Pons (tissue), 1 donor: Measurements from ENCODE around the gene TMEM255B.

Source experiments
- DNase-seq: peaks from one replicate; pipeline ENCODE4 v3.0.0-alpha.2; 2016; ENCODE audit warnings: low spot score

TMEM255B gene

DNA sequence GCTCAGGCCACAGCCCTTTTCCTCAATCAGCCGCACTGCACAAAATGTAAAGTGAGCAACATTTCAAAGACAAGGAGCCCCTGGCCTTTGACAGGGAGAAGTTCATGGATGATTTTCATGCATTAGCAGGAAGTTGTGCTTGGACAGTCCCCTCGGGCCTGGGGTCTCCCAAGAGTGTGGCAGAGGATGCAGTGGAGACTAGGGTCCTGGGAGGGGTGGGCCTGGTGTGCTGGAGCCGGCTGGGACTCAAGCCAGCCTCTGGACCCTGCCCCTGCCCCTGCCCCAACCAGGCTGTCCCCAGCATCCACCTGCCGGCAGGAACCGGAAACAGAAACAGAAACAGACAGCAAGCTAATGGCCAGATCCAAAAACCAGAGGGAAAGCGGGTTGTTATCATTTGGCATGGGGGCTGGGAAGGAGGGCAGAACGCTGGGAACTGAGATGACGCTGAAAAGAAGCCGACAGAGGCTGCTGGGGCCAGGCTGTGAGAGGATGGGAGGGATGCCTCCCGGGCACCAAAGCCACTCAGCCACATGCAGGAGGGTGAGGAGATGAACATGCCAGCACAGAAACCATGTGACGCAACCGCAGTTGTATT is 102.5 kb downstream of the TMEM255B start:
- no peak for DNase-seq

DNA sequence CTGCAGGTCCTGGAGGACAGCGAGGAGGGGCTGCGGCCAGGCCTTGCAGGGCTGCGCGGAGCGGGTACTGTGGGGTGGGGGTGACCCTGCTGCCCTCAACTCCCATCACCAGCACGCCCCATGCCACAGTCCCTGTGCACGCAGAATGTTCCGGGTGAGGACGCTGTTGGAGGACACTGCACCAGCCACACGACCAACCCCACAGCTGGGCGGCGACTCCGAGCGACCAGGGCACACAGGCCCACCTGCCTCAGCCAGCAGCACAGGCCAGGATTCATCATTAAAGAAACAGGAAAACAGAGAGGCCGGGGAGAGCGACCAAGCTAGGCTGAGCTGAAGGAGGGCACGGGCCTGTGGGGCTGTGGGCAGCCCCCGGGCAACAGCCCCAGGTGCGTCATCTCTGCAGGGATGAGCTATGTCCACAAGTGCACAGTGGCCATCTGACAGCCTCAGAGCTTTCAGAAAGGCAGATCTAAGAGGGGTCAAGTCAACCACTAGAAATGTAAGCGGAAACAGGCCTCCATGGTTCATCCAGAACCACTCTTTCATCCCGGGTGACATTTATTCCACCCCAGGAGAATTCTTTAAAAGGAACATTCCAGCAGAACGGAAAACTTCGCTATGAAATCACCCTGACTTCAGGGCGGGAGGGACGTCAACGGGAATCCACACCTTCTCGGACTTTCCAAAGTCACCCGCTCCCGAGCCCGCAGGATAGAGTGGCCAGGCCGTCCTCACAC is 103.3 kb downstream of the TMEM255B start:
- DNase-seq: no peak

DNA sequence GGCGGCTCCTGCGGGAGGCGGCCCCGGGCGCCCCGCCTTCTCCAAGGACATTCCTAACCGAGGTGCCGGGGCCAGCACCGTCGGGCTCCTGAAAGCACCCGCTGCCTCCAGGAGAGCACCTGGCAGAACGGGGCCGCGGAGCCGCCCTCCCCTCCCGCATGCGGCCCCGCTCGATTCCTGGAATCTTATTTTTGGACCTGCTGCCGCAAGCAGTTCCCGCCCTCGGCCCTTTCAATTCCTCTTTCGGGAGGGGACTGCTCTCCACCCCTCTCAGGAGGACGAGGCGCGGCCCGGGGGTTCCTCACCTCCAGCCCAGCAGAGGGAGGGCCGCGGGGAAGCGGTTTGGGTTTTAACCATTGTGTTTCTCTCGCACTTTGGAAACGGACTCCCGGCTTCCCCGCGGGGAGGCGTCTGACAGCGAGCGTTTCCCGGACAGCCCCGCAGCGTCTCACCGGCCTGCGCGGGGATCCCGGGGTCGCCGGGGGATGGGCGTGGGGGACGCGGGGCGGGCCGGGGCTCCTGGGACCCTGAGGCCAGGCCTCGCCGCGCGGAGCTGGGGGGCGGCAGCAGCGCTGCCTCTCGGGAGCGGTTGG is 104.0 kb downstream of the TMEM255B start:
- DNase-seq: peak; percentile 36

DNA sequence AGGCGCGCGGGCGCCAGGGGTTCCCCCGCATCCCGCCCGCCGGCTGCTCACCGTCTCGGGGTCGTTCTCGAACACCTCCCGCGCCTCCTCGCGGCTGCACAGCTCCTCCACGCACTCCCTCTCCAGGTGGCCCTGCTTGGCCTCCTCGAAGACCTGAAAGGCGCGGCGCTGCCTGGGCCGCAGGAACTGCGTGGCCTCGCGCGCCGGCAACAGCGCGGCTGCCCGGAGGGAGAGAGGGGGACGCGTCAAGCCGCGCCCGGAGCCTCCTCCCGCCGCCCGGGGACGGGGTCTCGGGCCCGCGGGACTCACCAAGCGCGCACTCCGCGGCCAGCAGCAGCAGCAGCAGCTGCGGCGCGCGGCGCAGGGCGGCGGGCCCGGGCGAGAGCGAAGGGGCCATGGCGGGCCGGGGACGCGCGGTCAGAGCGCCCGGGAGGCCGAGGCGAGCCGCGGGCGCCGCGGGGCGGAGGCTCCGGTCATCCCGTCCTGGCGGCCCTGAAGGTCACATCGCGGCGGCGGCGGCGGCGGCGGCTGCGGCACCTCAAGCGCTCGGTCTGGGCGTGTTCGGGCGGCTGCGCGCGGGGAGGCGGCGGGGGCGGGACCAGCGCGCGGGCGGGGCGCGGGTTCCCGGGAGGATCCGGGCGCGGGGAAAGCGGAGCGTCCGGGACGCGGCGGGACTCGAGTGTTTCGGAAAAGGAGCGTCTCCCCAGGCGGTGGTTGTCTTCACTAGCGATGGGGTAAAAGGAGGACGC is 104.7 kb downstream of the TMEM255B start, which contains the start of gene GAS6:
GAS6 (minus strand) TSS at position 553 of the 749 bp plus-strand sequence; CDS start at position 397, 156 bp downstream.
- DNase-seq: no peak

DNA sequence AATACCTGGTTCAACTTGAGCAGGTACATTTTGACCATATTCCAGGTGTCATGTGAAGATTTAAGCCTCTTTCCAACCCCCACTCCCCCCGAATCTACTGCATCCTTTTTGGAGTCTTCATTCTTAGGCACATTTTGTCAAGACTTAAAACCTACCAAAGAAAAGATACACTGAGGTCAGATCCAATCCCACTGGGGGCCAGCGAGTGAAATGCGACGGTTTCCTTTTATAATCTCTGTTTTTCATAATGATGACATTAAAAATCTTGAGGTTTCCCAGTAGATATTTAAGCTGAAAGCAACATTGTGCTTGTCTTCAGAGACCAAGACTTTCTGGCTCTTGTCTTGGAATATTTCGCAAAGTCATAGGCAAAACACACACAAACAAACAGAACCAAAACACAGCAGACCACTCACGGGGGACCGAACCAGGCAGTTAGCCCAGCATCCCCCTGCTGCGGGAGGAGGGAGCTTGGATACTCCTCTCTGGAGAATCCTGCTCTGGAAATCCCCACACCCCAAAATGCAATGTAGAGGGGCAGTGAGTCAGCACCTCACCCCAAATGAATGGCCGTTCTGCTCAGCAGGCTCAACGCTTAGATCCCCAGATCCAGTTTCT is 105.4 kb downstream of the TMEM255B start:
- no peak for DNase-seq

DNA sequence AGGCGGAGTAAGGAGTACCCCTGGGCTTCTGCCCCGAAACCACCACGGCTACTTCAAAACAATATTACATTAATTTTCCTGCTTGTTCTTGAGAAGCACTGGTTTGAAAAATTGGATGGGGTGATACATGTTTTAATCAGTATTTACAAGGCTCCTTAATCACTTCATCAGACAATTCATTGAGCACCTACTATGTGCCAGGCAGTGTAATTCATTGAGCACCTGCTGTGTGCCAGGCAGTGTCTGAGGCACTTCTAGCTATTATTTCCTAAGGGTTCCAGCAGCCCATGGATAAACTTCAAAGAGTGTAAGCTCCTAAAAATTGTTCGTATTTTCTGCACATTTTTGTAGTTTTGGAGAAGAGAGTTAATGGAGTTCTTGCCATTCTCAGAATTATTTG is 106.4 kb downstream of the TMEM255B start:
- no peak for DNase-seq
